ENCODE data around the gene TNK2. TPM values are rescaled to one million over a fixed set of nuclear protein-coding genes. Genes with fewer than 3 reads are reported as not detected.
"Not testable (repeated sequence)": the region's sequence is repeated elsewhere in the genome, so short reads cannot be mapped to it uniquely, and the experiment has no call there.

The TNK2 gene
- total RNA-seq, 8 experiments from 2014 or later, result 4.4 to 18.7 (median 14.2) TPM

GRCh38 chr3:195902634-195903033 lies 5.7 kb downstream of the TNK2 start:
- ATAC-seq (replicated peaks in 6 of 8); in situ Hi-C loops (cut with MboI; ENCODE audit: low pct_unique_long_range_greater_than_20kb in 2 of 9, low sequenced_read_pairs in 9 of 9, unreplicated experiment in 9 of 9); H3K4me1 ChIP-seq (replicated peaks in 1 of 2); H3K27ac ChIP-seq; H3K4me3 ChIP-seq: not testable (repeated sequence)
- WGBS, 10 experiments, result 90 to 100% (median 93%) methylated on average over 1 to 9 of the region's 9 CpGs; no CpG with 5 or more reads in 2 of the 10 experiments

- 50 to 100% (median 85%) methylated on average over 1 to 13 of the region's 16 CpGs; no CpG with 5 or more reads in 2 of the 10 experiments for WGBS, 10 experiments
- in situ Hi-C loops (cut with MboI; ENCODE audit: low pct_unique_long_range_greater_than_20kb in 2 of 9, low sequenced_read_pairs in 9 of 9, unreplicated experiment in 9 of 9), result not testable (repeated sequence)
Observed at GRCh38 chr3:195901836-195902585, 6.3 kb downstream of the TNK2 start.

GRCh38 chr3:195900436-195901355 lies 7.7 kb downstream of the TNK2 start:
- in situ Hi-C loops (cut with MboI; ENCODE audit: low pct_unique_long_range_greater_than_20kb in 2 of 9, low sequenced_read_pairs in 9 of 9, unreplicated experiment in 9 of 9), result no loop called here
- H3K27ac ChIP-seq, result no peak overlapping the region
- H3K4me1 ChIP-seq (replicated peaks in 1 of 2), result peaks cover 14 to 18% of the 10 kb centered on the region in 2 donors
- ATAC-seq (replicated peaks in 6 of 8), result peak in 5 of 8 experiments; percentile 4 to 36 (median 13)
- 55 to 100% (median 87%) methylated on average over 3 to 8 of the region's 23 CpGs; no CpG with 5 or more reads in 3 of the 10 experiments for WGBS, 10 experiments
- H3K4me3 ChIP-seq, result no peak overlapping the region

More at GRCh38 chr3:195901836-195902585, 6.3 kb downstream of the TNK2 start:
- ATAC-seq (replicated peaks in 6 of 8); H3K4me3 ChIP-seq; H3K27ac ChIP-seq; H3K4me1 ChIP-seq (replicated peaks in 1 of 2): not testable (repeated sequence)

GRCh38 chr3:195899701-195900435 lies 8.5 kb downstream of the TNK2 start:
- WGBS, 10 experiments, result 67 to 100% (median 82%) methylated on average over 1 to 9 of the region's 15 CpGs; no CpG with 5 or more reads in 2 of the 10 experiments
- H3K4me1 ChIP-seq (replicated peaks in 1 of 2), result peaks cover 15 to 20% of the 10 kb centered on the region in 2 donors
- ATAC-seq (replicated peaks in 6 of 8), result no peak
- no peak overlapping the region for H3K4me3 ChIP-seq
- H3K27ac ChIP-seq, result no peak overlapping the region
- in situ Hi-C loops (cut with MboI; ENCODE audit: low pct_unique_long_range_greater_than_20kb in 2 of 9, low sequenced_read_pairs in 9 of 9, unreplicated experiment in 9 of 9), result no loop called here

- Histone ChIP-seq H3K4me1 (replicated peaks in 1 of 2) (peaks cover 29 to 39% of the 10 kb centered on the region in 2 donors), H3K27ac (no peak overlapping the region), H3K4me3 (no peak overlapping the region)
- 70 to 100% (median 73%) methylated on average over 1 to 5 of the region's 11 CpGs; no CpG with 5 or more reads in 5 of the 10 experiments for WGBS, 10 experiments
- in situ Hi-C loops (cut with MboI; ENCODE audit: low pct_unique_long_range_greater_than_20kb in 2 of 9, low sequenced_read_pairs in 9 of 9, unreplicated experiment in 9 of 9), result no loop called here
- no peak for ATAC-seq (replicated peaks in 6 of 8)
Observed at GRCh38 chr3:195897853-195898415, 10.4 kb downstream of the TNK2 start.

- H3K4me1 ChIP-seq (replicated peaks in 1 of 2), result peaks cover 36 to 43% of the 10 kb centered on the region in 2 donors
- in situ Hi-C loops (cut with MboI; ENCODE audit: low pct_unique_long_range_greater_than_20kb in 2 of 9, low sequenced_read_pairs in 9 of 9, unreplicated experiment in 9 of 9), result no loop called here
- H3K27ac ChIP-seq, result peak overlapping the region in 1 of 2 donors; percentile 2
- 0 to 90% (median 47%) methylated on average over 1 to 3 of the region's 10 CpGs; no CpG with 5 or more reads in 4 of the 10 experiments for WGBS, 10 experiments
- peak in 5 of 8 experiments; percentile 1 to 14 (median 7) for ATAC-seq (replicated peaks in 6 of 8)
- H3K4me3 ChIP-seq, result peak overlapping the region in 2 of 5 donors; percentile 61 to 69
Observed at GRCh38 chr3:195897081-195897852, 11.1 kb downstream of the TNK2 start.

GRCh38 chr3:195896361-195897080 lies 11.8 kb downstream of the TNK2 start:
- H3K4me3 ChIP-seq, result peak overlapping the region; percentile 48 to 69 (median 61)
- peak overlapping the region; percentile 69 to 76 for H3K27ac ChIP-seq
- peak; percentile 5 to 32 (median 15) for ATAC-seq (replicated peaks in 6 of 8)
- in situ Hi-C loops (cut with MboI; ENCODE audit: low pct_unique_long_range_greater_than_20kb in 2 of 9, low sequenced_read_pairs in 9 of 9, unreplicated experiment in 9 of 9), result no loop called here
- peaks cover 43 to 51% of the 10 kb centered on the region in 2 donors for H3K4me1 ChIP-seq (replicated peaks in 1 of 2)
- WGBS, 10 experiments, result 0 to 29% (median 17%) methylated on average over 3 to 7 of the region's 16 CpGs; no CpG with 5 or more reads in 4 of the 10 experiments

GRCh38 chr3:195895861-195896360 lies 12.4 kb downstream of the TNK2 start:
- peak; percentile 23 to 55 (median 36) for ATAC-seq (replicated peaks in 6 of 8)
- in situ Hi-C loops (cut with MboI; ENCODE audit: low pct_unique_long_range_greater_than_20kb in 2 of 9, low sequenced_read_pairs in 9 of 9, unreplicated experiment in 9 of 9), result no loop called here
- Histone ChIP-seq H3K4me1 (replicated peaks in 1 of 2) (peaks cover 43 to 55% of the 10 kb centered on the region in 2 donors), H3K27ac (peak overlapping the region; percentile 69 to 76), H3K4me3 (peak overlapping the region; percentile 48 to 69 (median 61))
- WGBS, 10 experiments, result 0% methylated on average over 1 to 3 of the region's 47 CpGs; no CpG with 5 or more reads in 7 of the 10 experiments

GRCh38 chr3:195895078-195895860 lies 13.1 kb downstream of the TNK2 start:
- H3K4me3 ChIP-seq, result peak overlapping the region; percentile 48 to 69 (median 61)
- 0 to 5% methylated on average over 1 to 8 of the region's 56 CpGs; no CpG with 5 or more reads in 8 of the 10 experiments for WGBS, 10 experiments
- H3K4me1 ChIP-seq (replicated peaks in 1 of 2), result peaks cover 43 to 55% of the 10 kb centered on the region in 2 donors
- in situ Hi-C loops (cut with MboI; ENCODE audit: low pct_unique_long_range_greater_than_20kb in 2 of 9, low sequenced_read_pairs in 9 of 9, unreplicated experiment in 9 of 9), result no loop called here
- H3K27ac ChIP-seq, result peak overlapping the region; percentile 69 to 76
- ATAC-seq (replicated peaks in 6 of 8), result peak; percentile 4 to 73 (median 50)

- no peak for ATAC-seq (replicated peaks in 6 of 8)
- Histone ChIP-seq H3K27ac (peak overlapping the region in 1 of 2 donors; percentile 51), H3K4me3 (peak overlapping the region in 1 of 5 donors; percentile 61), H3K4me1 (replicated peaks in 1 of 2) (peaks cover 49 to 66% of the 10 kb centered on the region in 2 donors)
- in situ Hi-C loops (cut with MboI; ENCODE audit: low pct_unique_long_range_greater_than_20kb in 2 of 9, low sequenced_read_pairs in 9 of 9, unreplicated experiment in 9 of 9), result no loop called here
- 97 to 100% (median 100%) methylated on average over 1 to 7 of the region's 8 CpGs; no CpG with 5 or more reads in 7 of the 10 experiments for WGBS, 10 experiments
Observed at GRCh38 chr3:195893916-195894465, 14.4 kb downstream of the TNK2 start.

Data from motor neuron (in vitro differentiated cells).